HCT116 (cell line): ENCODE data around the gene SMG6. TPM values are rescaled to one million over a fixed set of nuclear protein-coding genes. Genes with fewer than 3 reads are reported as not detected.

Source experiments
- ATAC-seq: fragments of 200-7000 bp; cut with Tn5 transposase; 2 replicates; pipeline ENCODE4 v1.9.1; 2020; ENCODE audit warnings: mild to moderate bottlenecking, moderate library complexity
- BruUV-seq: library from RNA; stranded (reverse); fragments of 400-500 nt; replicated peaks from 2 replicates; lab custom pipeline; 2021; lab: Mats Ljungman, UMichigan
- CTCF ChIA-PET: fragments of 300-600 bp; sonication (Branson Sonifier 250); formaldehyde crosslinking; loops from one replicate; lab custom pipeline; 2021; ENCODE audit warnings: antibody characterized with exemption; lab: Charles Lee
- POLR2A ChIA-PET: fragments of 300-600, 350-600 bp; sonication (Branson Sonifier 250); formaldehyde crosslinking; loops from one replicate; lab custom pipeline; 2021; ENCODE audit warnings: antibody characterized with exemption; lab: Charles Lee
- RAD21 ChIA-PET, 2 experiments: fragments of 300-600 bp; sonication (Branson Sonifier 250); formaldehyde crosslinking; loops; one replicate each; lab custom pipeline; 2023; ENCODE audit warnings: low total read pairs in 2 of 2; ENCODE audit not compliant: uncharacterized antibody in 2 of 2, unreplicated experiment in 2 of 2, low non-redundant PET in 1 of 2; lab: Charles Lee
- DNase-seq: peaks from one replicate; pipeline ENCODE4 v3.0.0-alpha.2; 2010; ENCODE audit warnings: low read depth, low spot score
- H2AFZ ChIP-seq: fragments of 200-600 bp; shearing (Covaris generic), sonication (generic); 2 replicates; pipeline ENCODE4 v1.6.1; 2017; ENCODE audit warnings: low read depth, mixed run types, mixed read lengths, antibody characterized with exemption, low read length; ENCODE audit not compliant: poor library complexity, severe bottlenecking
- H3K27ac ChIP-seq: 2 replicates; pipeline ENCODE4 v1.5.1; 2012; ENCODE audit warnings: low read depth, low read length
- H3K27me3 ChIP-seq: fragments of 200-600 bp; sonication (generic); 2 replicates; pipeline ENCODE4 v1.6.1; 2016; ENCODE audit warnings: mixed run types, low read length, mixed read lengths; ENCODE audit not compliant: insufficient read depth
- H3K36me3 ChIP-seq, 2 experiments: fragments of 200-500 bp in 1 of 2; fragments of 200-600 bp in 1 of 2; sonication (Bioruptor generic) in 1 of 2; sonication (generic) in 1 of 2; 2 replicates each; pipeline versions ENCODE4 v1.5.1 to v1.6.1; 2014 to 2016; ENCODE audit warnings: low read length in 2 of 2, inconsistent platforms in 1 of 2, mixed read lengths in 1 of 2, mixed run types in 1 of 2; ENCODE audit not compliant: insufficient read depth in 2 of 2, control insufficient read depth in 1 of 2
- H3K4me1 ChIP-seq, 2 experiments: fragments of 200-600 bp in 1 of 2; sonication (generic) in 1 of 2; 2 replicates each; pipeline versions ENCODE4 v1.5.1 to v1.6.1; 2012 to 2017; ENCODE audit warnings: low read length in 2 of 2, inconsistent platforms in 1 of 2, mild to moderate bottlenecking in 1 of 2, mixed read lengths in 1 of 2, mixed run types in 1 of 2, moderate library complexity in 1 of 2; ENCODE audit not compliant: insufficient read depth in 2 of 2, control insufficient read depth in 1 of 2
- H3K4me2 ChIP-seq: fragments of 200-600 bp; sonication (generic); 2 replicates; pipeline ENCODE4 v1.6.1; 2017; ENCODE audit warnings: mixed run types, low read length, mixed read lengths
- H3K4me3 ChIP-seq, 2 experiments: fragments of 200-600 bp in 1 of 2; sonication (generic) in 1 of 2; replicated peaks in 1 of 2; 2 replicates each; pipeline ENCODE4 v1.5.1; 2011 to 2016; ENCODE audit warnings: low read length in 2 of 2, control low read depth in 1 of 2, low read depth in 1 of 2, mild to moderate bottlenecking in 1 of 2, mixed read lengths in 1 of 2, mixed run types in 1 of 2
- H3K79me2 ChIP-seq: fragments of 200-600 bp; sonication (generic); 2 replicates; pipeline ENCODE4 v1.6.1; 2017; ENCODE audit warnings: mild to moderate bottlenecking, mixed run types, low read length, moderate library complexity, mixed read lengths; ENCODE audit not compliant: insufficient read depth
- H3K9ac ChIP-seq: fragments of 200-600 bp; sonication (generic); 2 replicates; pipeline ENCODE4 v1.6.1; 2016; ENCODE audit warnings: low read length, mixed read lengths
- H3K9me2 ChIP-seq: fragments of 200-600 bp; sonication (generic), shearing (Covaris generic); 2 replicates; pipeline ENCODE4 v1.6.1; 2017; ENCODE audit warnings: mixed run types, mild to moderate bottlenecking, moderate library complexity; ENCODE audit not compliant: insufficient read depth
- H3K9me3 ChIP-seq, 2 experiments: fragments of 200-500 bp in 1 of 2; fragments of 200-600 bp in 1 of 2; sonication (Bioruptor generic) in 1 of 2; sonication (generic) in 1 of 2; 2 replicates each; pipeline ENCODE4 v1.6.1; 2014 to 2017; ENCODE audit warnings: low read length in 2 of 2, mixed read lengths in 2 of 2, inconsistent platforms in 1 of 2, low read depth in 1 of 2, mild to moderate bottlenecking in 1 of 2, mixed run types in 1 of 2, moderate library complexity in 1 of 2; ENCODE audit not compliant: control insufficient read depth in 1 of 2, insufficient read depth in 1 of 2
- H4K20me1 ChIP-seq: fragments of 200-600 bp; sonication (generic), shearing (Covaris generic); 2 replicates; pipeline ENCODE4 v1.6.1; 2017; ENCODE audit warnings: mixed run types, mild to moderate bottlenecking, moderate library complexity; ENCODE audit not compliant: insufficient read depth
- EGR1 ChIP-seq: IDR thresholded peaks from 2 replicates; pipeline ENCODE4 v1.6.1; 2012; ENCODE audit warnings: low read depth
- FOSL1 ChIP-seq: IDR thresholded peaks from 2 replicates; pipeline ENCODE4 v1.6.1; 2012; ENCODE audit warnings: low read depth
- JUND ChIP-seq: IDR thresholded peaks from 2 replicates; pipeline ENCODE4 v1.6.1; 2012
- POLR2AphosphoS5 ChIP-seq: IDR thresholded peaks from 2 replicates; pipeline ENCODE4 v1.6.1; 2011; ENCODE audit warnings: mild to moderate bottlenecking, low read depth, low read length, moderate library complexity
- SIN3A ChIP-seq: IDR thresholded peaks from 2 replicates; pipeline ENCODE4 v1.6.1; 2012; ENCODE audit warnings: low read depth
- TCF7L2 ChIP-seq: IDR thresholded peaks from 2 replicates; pipeline ENCODE4 v1.7.0; 2011; ENCODE audit warnings: borderline replicate concordance, inconsistent platforms; ENCODE audit not compliant: insufficient read depth, insufficient read length; ENCODE audit errors: extremely low read depth
- intact Hi-C: fragments of 100-400 bp; cut with micrococcal nuclease; formaldehyde crosslinking; loops from 2 replicates; pipeline ENCODE4 v1.10.0; 2022
- total RNA-seq: library from RNA; stranded (reverse); gene quantifications from one replicate; pipeline ENCODE4 v1.2.1, GENCODE V29; 2021; ENCODE audit not compliant: unreplicated experiment
- TF ChIP-seq, protein P1 (sequence below): IDR thresholded peaks from 2 replicates; pipeline ENCODE4 v1.6.1; 2011; ENCODE audit warnings: mild to moderate bottlenecking, low read length, moderate library complexity; ENCODE audit not compliant: insufficient replicate concordance; ENCODE audit errors: extremely low read depth
- TF ChIP-seq, protein P2 (sequence below): IDR thresholded peaks from 2 replicates; pipeline ENCODE4 v1.6.1; 2012; ENCODE audit warnings: low read depth

The SMG6 gene
- total RNA-seq, 1 experiment from 2014 or later: 23.1 TPM

DNA sequence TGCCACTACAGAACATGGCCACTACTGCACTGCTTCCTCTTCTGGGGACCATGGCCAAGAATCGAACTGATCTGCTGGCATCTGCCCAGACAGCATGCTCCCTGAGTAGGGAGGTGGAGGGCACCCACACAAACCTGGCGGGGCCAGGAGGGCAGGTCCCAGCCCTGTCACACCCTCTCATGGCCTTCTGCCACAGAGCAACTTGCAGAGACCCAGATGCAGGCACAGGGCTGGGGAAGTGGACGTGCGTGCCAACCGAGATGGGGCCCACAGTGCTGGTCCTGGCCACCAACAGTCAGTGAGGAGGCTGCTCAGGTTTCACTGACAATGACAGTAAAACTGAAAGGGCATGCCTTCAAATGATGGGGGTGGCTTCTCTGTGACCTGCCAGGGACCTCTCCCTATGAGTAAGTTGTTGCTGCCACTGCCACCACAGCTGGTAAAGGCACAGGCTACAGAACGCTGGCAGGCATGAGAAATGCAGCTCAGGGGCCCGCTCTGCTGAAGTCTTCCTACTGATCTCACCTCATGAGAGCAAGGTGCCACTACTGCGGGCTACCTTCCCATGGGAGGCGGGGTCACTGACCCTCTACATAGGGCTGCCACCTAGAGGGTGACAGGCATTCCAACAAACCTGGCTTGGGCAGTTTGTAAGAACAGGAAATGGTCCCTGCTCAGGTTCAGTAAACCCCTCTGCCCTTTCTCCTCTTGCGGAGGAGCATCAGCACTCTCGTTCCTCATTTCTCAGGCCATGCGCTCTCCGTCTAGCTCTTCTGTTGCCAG lies 233.2 kb downstream of the SMG6 start:
- POLR2A ChIA-PET: no interaction called here
- ATAC-seq: peak; percentile 71

DNA sequence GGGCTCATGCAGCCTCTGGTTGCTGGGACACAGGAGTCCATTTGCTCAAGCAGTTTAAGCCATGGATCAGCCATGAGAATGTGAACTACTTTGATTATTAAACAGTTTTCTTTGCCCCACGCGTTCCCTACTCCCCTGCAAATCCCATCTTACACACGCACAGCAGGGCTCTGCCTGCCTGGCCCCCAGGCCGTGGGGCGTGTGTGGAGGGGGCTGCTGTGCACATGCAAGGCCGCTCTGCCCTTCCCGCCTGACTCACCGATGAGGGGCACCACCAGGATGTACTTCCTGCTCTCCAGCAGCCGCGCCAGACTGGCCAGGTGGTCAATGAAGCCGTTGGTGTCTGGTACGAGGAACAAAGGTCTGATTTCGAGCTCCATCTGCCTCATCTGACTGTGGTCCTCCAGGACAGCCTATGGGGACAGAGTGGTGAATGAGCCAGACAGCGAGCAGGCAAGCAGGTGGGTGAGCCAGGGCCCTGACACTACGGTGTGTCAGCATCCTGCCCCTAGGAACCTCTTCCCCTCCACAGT lies 235.0 kb downstream of the SMG6 start:
- H3K4me3 ChIP-seq: no peak overlapping the region
- H3K4me2 ChIP-seq: no peak overlapping the region
- no peaks in the 10 kb centered on the region for H4K20me1 ChIP-seq
- H3K4me1 ChIP-seq: peaks cover 0 to 14% of the 10 kb centered on the region in 2 experiments; a peak in 1 of 4 replicates
- no peaks in the 10 kb centered on the region for H3K79me2 ChIP-seq
- RAD21 ChIA-PET: no interaction called here
- no peak for TF ChIP-seq FOSL1
- no peak for TF ChIP-seq TCF7L2
- no peak for TF ChIP-seq JUND
- TF ChIP-seq, protein P1, sequence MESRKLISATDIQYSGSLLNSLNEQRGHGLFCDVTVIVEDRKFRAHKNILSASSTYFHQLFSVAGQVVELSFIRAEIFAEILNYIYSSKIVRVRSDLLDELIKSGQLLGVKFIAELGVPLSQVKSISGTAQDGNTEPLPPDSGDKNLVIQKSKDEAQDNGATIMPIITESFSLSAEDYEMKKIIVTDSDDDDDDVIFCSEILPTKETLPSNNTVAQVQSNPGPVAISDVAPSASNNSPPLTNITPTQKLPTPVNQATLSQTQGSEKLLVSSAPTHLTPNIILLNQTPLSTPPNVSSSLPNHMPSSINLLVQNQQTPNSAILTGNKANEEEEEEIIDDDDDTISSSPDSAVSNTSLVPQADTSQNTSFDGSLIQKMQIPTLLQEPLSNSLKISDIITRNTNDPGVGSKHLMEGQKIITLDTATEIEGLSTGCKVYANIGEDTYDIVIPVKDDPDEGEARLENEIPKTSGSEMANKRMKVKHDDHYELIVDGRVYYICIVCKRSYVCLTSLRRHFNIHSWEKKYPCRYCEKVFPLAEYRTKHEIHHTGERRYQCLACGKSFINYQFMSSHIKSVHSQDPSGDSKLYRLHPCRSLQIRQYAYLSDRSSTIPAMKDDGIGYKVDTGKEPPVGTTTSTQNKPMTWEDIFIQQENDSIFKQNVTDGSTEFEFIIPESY: no peak
- TF ChIP-seq EGR1: no peak
- TF ChIP-seq POLR2AphosphoS5: no peak
- TF ChIP-seq, protein P2, sequence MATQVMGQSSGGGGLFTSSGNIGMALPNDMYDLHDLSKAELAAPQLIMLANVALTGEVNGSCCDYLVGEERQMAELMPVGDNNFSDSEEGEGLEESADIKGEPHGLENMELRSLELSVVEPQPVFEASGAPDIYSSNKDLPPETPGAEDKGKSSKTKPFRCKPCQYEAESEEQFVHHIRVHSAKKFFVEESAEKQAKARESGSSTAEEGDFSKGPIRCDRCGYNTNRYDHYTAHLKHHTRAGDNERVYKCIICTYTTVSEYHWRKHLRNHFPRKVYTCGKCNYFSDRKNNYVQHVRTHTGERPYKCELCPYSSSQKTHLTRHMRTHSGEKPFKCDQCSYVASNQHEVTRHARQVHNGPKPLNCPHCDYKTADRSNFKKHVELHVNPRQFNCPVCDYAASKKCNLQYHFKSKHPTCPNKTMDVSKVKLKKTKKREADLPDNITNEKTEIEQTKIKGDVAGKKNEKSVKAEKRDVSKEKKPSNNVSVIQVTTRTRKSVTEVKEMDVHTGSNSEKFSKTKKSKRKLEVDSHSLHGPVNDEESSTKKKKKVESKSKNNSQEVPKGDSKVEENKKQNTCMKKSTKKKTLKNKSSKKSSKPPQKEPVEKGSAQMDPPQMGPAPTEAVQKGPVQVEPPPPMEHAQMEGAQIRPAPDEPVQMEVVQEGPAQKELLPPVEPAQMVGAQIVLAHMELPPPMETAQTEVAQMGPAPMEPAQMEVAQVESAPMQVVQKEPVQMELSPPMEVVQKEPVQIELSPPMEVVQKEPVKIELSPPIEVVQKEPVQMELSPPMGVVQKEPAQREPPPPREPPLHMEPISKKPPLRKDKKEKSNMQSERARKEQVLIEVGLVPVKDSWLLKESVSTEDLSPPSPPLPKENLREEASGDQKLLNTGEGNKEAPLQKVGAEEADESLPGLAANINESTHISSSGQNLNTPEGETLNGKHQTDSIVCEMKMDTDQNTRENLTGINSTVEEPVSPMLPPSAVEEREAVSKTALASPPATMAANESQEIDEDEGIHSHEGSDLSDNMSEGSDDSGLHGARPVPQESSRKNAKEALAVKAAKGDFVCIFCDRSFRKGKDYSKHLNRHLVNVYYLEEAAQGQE: no peak
- H3K36me3 ChIP-seq: no peaks in the 10 kb centered on the region
- no peak overlapping the region for H2AFZ ChIP-seq
- no peak for ATAC-seq
- no peaks in the 10 kb centered on the region for H3K9me2 ChIP-seq
- BruUV-seq: no TSS peak
- intact Hi-C loops: no loop called here
- CTCF ChIA-PET: interaction anchor here (1.2 to 1.7 kb wide), 2 partner anchors 177 to 268 kb away, joined by 3 to 9 read pairs; partner anchors contain the start of gene TSR1
- POLR2A ChIA-PET: no interaction called here
- H3K27me3 ChIP-seq: no peaks in the 10 kb centered on the region
- H3K9ac ChIP-seq: no peak overlapping the region
- no peak for DNase-seq
- H3K27ac ChIP-seq: no peak overlapping the region
- no peaks in the 10 kb centered on the region for H3K9me3 ChIP-seq

More for the DNA sequence above, 233.2 kb downstream of the SMG6 start:
- Histone ChIP-seq H3K27ac (no peak overlapping the region), H3K9me3 (no peaks in the 10 kb centered on the region), H3K4me1 (peaks cover 0 to 14% of the 10 kb centered on the region in 2 experiments; a peak in 1 of 4 replicates), H3K36me3 (no peaks in the 10 kb centered on the region), H3K9me2 (no peaks in the 10 kb centered on the region), H3K4me3 (no peak overlapping the region), H3K27me3 (no peaks in the 10 kb centered on the region), H3K4me2 (no peak overlapping the region), H3K9ac (no peak overlapping the region), H4K20me1 (no peaks in the 10 kb centered on the region), H3K79me2 (no peaks in the 10 kb centered on the region), H2AFZ (no peak overlapping the region)
- no TSS peak for BruUV-seq
- TF ChIP-seq JUND (no peak), SIN3A (no peak)
- intact Hi-C loops: no loop called here
- ChIA-PET RAD21 (no interaction called here), CTCF (interaction anchor here (1.4 to 1.7 kb wide), 2 partner anchors 12 to 175 kb away, joined by 3 to 9 read pairs; no protein-coding TSS in a partner anchor)
- DNase-seq: no peak
